HUES6 (cell line): Measurements from ENCODE around the gene CCDC70.

Source experiments
- H3K27ac ChIP-seq: 2 replicates; pipeline ENCODE4 v1.7.0; 2013; ENCODE audit warnings: low read depth, mild to moderate bottlenecking, low read length, inconsistent platforms
- H3K27me3 ChIP-seq: 2 replicates; pipeline ENCODE4 v1.6.1; 2013; ENCODE audit warnings: low read length; ENCODE audit not compliant: control insufficient read depth, insufficient read depth
- H3K36me3 ChIP-seq: 2 replicates; pipeline ENCODE4 v1.6.1; 2013; ENCODE audit warnings: low read length; ENCODE audit not compliant: control insufficient read depth, insufficient read depth
- H3K4me1 ChIP-seq: 2 replicates; pipeline ENCODE4 v1.6.1; 2013; ENCODE audit warnings: low read length; ENCODE audit not compliant: control insufficient read depth, insufficient read depth
- H3K4me3 ChIP-seq: 2 replicates; pipeline ENCODE4 v1.5.1; 2013; ENCODE audit warnings: low read depth, low read length
- H3K9ac ChIP-seq: one replicate; pipeline ENCODE4 v1.6.1; 2013; ENCODE audit warnings: mild to moderate bottlenecking, low read length
- H3K9me3 ChIP-seq: 2 replicates; pipeline ENCODE4 v1.6.1; 2013; ENCODE audit warnings: low read depth, low read length; ENCODE audit not compliant: control insufficient read depth, insufficient read depth

The CCDC70 gene

GRCh38 chr13:51865838-51866237 lies 4.1 kb downstream of the CCDC70 start:
- H3K4me3 ChIP-seq: no peak overlapping the region
- no peaks in the 10 kb centered on the region for H3K4me1 ChIP-seq
- H3K27me3 ChIP-seq: peaks cover 3% of the 10 kb centered on the region; the same call in 1 of the 2 replicates
- H3K27ac ChIP-seq: no peak overlapping the region
- no peaks in the 10 kb centered on the region for H3K36me3 ChIP-seq
- no peaks in the 10 kb centered on the region for H3K9me3 ChIP-seq
- no peak overlapping the region for H3K9ac ChIP-seq

GRCh38 chr13:51867062-51867461 lies 5.3 kb downstream of the CCDC70 start:
- H3K27ac ChIP-seq: no peak overlapping the region
- peaks cover 3% of the 10 kb centered on the region; the same call in 1 of the 2 replicates for H3K27me3 ChIP-seq
- no peak overlapping the region for H3K4me3 ChIP-seq
- no peaks in the 10 kb centered on the region for H3K36me3 ChIP-seq
- H3K9ac ChIP-seq: no peak overlapping the region
- no peaks in the 10 kb centered on the region for H3K4me1 ChIP-seq
- H3K9me3 ChIP-seq: no peaks in the 10 kb centered on the region

GRCh38 chr13:51869916-51870315 lies 8.1 kb downstream of the CCDC70 start:
- Histone ChIP-seq H3K27me3 (peaks cover 3% of the 10 kb centered on the region; the same call in 1 of the 2 replicates), H3K4me1 (no peaks in the 10 kb centered on the region), H3K9ac (no peak overlapping the region), H3K36me3 (no peaks in the 10 kb centered on the region), H3K27ac (no peak overlapping the region), H3K4me3 (no peak overlapping the region), H3K9me3 (no peaks in the 10 kb centered on the region)

- no peaks in the 10 kb centered on the region for H3K36me3 ChIP-seq
- no peaks in the 10 kb centered on the region for H3K9me3 ChIP-seq
- H3K27me3 ChIP-seq: peaks cover 3% of the 10 kb centered on the region; the same call in 1 of the 2 replicates
- no peak overlapping the region for H3K9ac ChIP-seq
- H3K4me3 ChIP-seq: no peak overlapping the region
- H3K27ac ChIP-seq: no peak overlapping the region
- H3K4me1 ChIP-seq: no peaks in the 10 kb centered on the region
These were observed 8.8 kb downstream of the CCDC70 start for GRCh38 chr13:51870616-51871015.

GRCh38 chr13:51873117-51873798 lies 11.5 kb downstream of the CCDC70 start:
- Histone ChIP-seq H3K27ac (no peak overlapping the region), H3K4me1 (no peaks in the 10 kb centered on the region), H3K9ac (no peak overlapping the region), H3K9me3 (no peaks in the 10 kb centered on the region), H3K36me3 (no peaks in the 10 kb centered on the region), H3K4me3 (no peak overlapping the region), H3K27me3 (peaks cover 2% of the 10 kb centered on the region; the same call in 1 of the 2 replicates)

- no peaks in the 10 kb centered on the region; the same call in 1 of the 2 replicates for H3K27me3 ChIP-seq
- no peak overlapping the region for H3K4me3 ChIP-seq
- no peak overlapping the region for H3K9ac ChIP-seq
- H3K4me1 ChIP-seq: no peaks in the 10 kb centered on the region
- no peaks in the 10 kb centered on the region for H3K9me3 ChIP-seq
- H3K27ac ChIP-seq: no peak overlapping the region
- no peaks in the 10 kb centered on the region for H3K36me3 ChIP-seq
These were observed 12.1 kb downstream of the CCDC70 start for GRCh38 chr13:51873837-51874236.

- Histone ChIP-seq H3K36me3 (no peaks in the 10 kb centered on the region), H3K4me3 (no peak overlapping the region), H3K4me1 (no peaks in the 10 kb centered on the region), H3K27me3 (no peaks in the 10 kb centered on the region; the same call in 1 of the 2 replicates), H3K27ac (no peak overlapping the region), H3K9me3 (no peaks in the 10 kb centered on the region), H3K9ac (no peak overlapping the region)
These were observed 12.9 kb downstream of the CCDC70 start for GRCh38 chr13:51874651-51875050.

GRCh38 chr13:51879133-51879532 lies 17.4 kb downstream of the CCDC70 start:
- no peaks in the 10 kb centered on the region for H3K36me3 ChIP-seq
- H3K9ac ChIP-seq: no peak overlapping the region
- no peaks in the 10 kb centered on the region; the same call in 1 of the 2 replicates for H3K27me3 ChIP-seq
- no peak overlapping the region for H3K27ac ChIP-seq
- H3K4me1 ChIP-seq: no peaks in the 10 kb centered on the region
- H3K9me3 ChIP-seq: no peaks in the 10 kb centered on the region
- H3K4me3 ChIP-seq: no peak overlapping the region

GRCh38 chr13:51881296-51881695 lies 19.5 kb downstream of the CCDC70 start:
- Histone ChIP-seq H3K4me3 (no peak overlapping the region), H3K27ac (no peak overlapping the region), H3K9ac (no peak overlapping the region), H3K9me3 (no peaks in the 10 kb centered on the region), H3K27me3 (no peaks in the 10 kb centered on the region), H3K36me3 (no peaks in the 10 kb centered on the region), H3K4me1 (no peaks in the 10 kb centered on the region)

GRCh38 chr13:51882570-51883225 lies 20.9 kb downstream of the CCDC70 start:
- Histone ChIP-seq H3K36me3 (no peaks in the 10 kb centered on the region), H3K27me3 (no peaks in the 10 kb centered on the region), H3K9me3 (no peaks in the 10 kb centered on the region), H3K27ac (no peak overlapping the region), H3K4me1 (no peaks in the 10 kb centered on the region), H3K4me3 (no peak overlapping the region), H3K9ac (no peak overlapping the region)

GRCh38 chr13:51883226-51883600 lies 21.4 kb downstream of the CCDC70 start:
- H3K4me3 ChIP-seq: no peak overlapping the region
- no peaks in the 10 kb centered on the region for H3K36me3 ChIP-seq
- no peak overlapping the region for H3K9ac ChIP-seq
- no peak overlapping the region for H3K27ac ChIP-seq
- no peaks in the 10 kb centered on the region for H3K4me1 ChIP-seq
- no peaks in the 10 kb centered on the region for H3K27me3 ChIP-seq
- no peaks in the 10 kb centered on the region for H3K9me3 ChIP-seq
